HEK293 (cell line): ENCODE results near the gene ZNF280D.

Experiments
- CTCF ChIA-PET: fragments of 350-600 bp; formaldehyde crosslinking; extraction: SDS; loops from one replicate; lab custom pipeline; 2021; ENCODE audit warnings: antibody characterized with exemption; lab: Yijun Ruan, JAX
- POLR2A ChIA-PET: fragments of 300-600 bp; formaldehyde crosslinking; extraction: SDS; loops from one replicate; lab custom pipeline; 2020; ENCODE audit warnings: antibody characterized with exemption, inconsistent platforms; lab: Yijun Ruan, JAX
- H3K27ac ChIP-seq: fragments of 200-500 bp; sonication (Bioruptor generic); 2 replicates; pipeline ENCODE4 v1.5.1; 2014; ENCODE audit warnings: low read depth, low read length, control low read depth, inconsistent platforms; ENCODE audit errors: extremely low read depth
- H3K36me3 ChIP-seq, 2 experiments: fragments of 200-500 bp in 1 of 2; sonication (Bioruptor generic) in 1 of 2; 1 replicate in 1 of 2; 2 replicates in 1 of 2; pipeline ENCODE4 v1.5.1; 2014 to 2017; ENCODE audit warnings: inconsistent platforms in 2 of 2, low read length in 2 of 2; ENCODE audit not compliant: control insufficient read depth in 2 of 2, insufficient read depth in 1 of 2
- H3K4me1 ChIP-seq: fragments of 200-500 bp; sonication (Bioruptor generic); 2 replicates; pipeline ENCODE4 v1.5.1; 2014; ENCODE audit warnings: mild to moderate bottlenecking, low read length, inconsistent platforms; ENCODE audit not compliant: control insufficient read depth, insufficient read depth
- H3K4me3 ChIP-seq: 2 replicates; pipeline ENCODE4 v1.5.1; 2011; ENCODE audit warnings: low read depth, mild to moderate bottlenecking, control low read depth, low read length, moderate library complexity
- H3K9me3 ChIP-seq: fragments of 200-500 bp; sonication (Bioruptor generic); 2 replicates; pipeline ENCODE4 v1.5.1; 2014; ENCODE audit warnings: low read depth, low read length, inconsistent platforms; ENCODE audit not compliant: control insufficient read depth, insufficient read depth
- BCL11A ChIP-seq: fragments of 450-650 bp; formaldehyde crosslinking; IDR thresholded peaks from 2 replicates; pipeline ENCODE4 v1.5.1; 2016; ENCODE audit warnings: low read depth, missing biosample characterization, missing genetic modification characterization
- GFI1B ChIP-seq: fragments of 450-650 bp; formaldehyde crosslinking; IDR thresholded peaks from 2 replicates; pipeline ENCODE4 v1.5.1; 2016; ENCODE audit warnings: missing biosample characterization, missing genetic modification characterization
- GLIS2 ChIP-seq: fragments of 450-650 bp; formaldehyde crosslinking; IDR thresholded peaks from 2 replicates; pipeline ENCODE4 v1.5.1; 2016; ENCODE audit warnings: missing biosample characterization, missing genetic modification characterization
- KLF16 ChIP-seq: fragments of 450-650 bp; formaldehyde crosslinking; IDR thresholded peaks from 2 replicates; pipeline ENCODE4 v1.5.1; 2017; ENCODE audit warnings: missing biosample characterization, missing genetic modification characterization
- KLF8 ChIP-seq: fragments of 450-650 bp; formaldehyde crosslinking; IDR thresholded peaks from 2 replicates; pipeline ENCODE4 v1.5.1; 2016; ENCODE audit warnings: missing biosample characterization, missing genetic modification characterization
- MEIS1 ChIP-seq: sonication (generic); formaldehyde crosslinking; IDR thresholded peaks from 2 replicates; pipeline ENCODE4 v1.8.1; 2022; ENCODE audit warnings: missing genetic modification reagents, mild to moderate bottlenecking, borderline replicate concordance
- YY2 ChIP-seq: fragments of 450-650 bp; formaldehyde crosslinking; IDR thresholded peaks from 2 replicates; pipeline ENCODE4 v1.5.1; 2016; ENCODE audit warnings: missing biosample characterization, missing genetic modification characterization
- ZBTB21 ChIP-seq: fragments of 450-650 bp; formaldehyde crosslinking; IDR thresholded peaks from 2 replicates; pipeline ENCODE4 v1.5.1; 2017; ENCODE audit warnings: missing biosample characterization, missing genetic modification characterization
- ZFP69B ChIP-seq: fragments of 450-650 bp; formaldehyde crosslinking; IDR thresholded peaks from 2 replicates; pipeline ENCODE4 v1.5.1; 2016; ENCODE audit warnings: missing biosample characterization, missing genetic modification characterization
- ZNF157 ChIP-seq: fragments of 450-650 bp; formaldehyde crosslinking; IDR thresholded peaks from 2 replicates; pipeline ENCODE4 v1.5.1; 2016; ENCODE audit warnings: missing biosample characterization, missing genetic modification characterization
- ZNF175 ChIP-seq: fragments of 450-650 bp; formaldehyde crosslinking; IDR thresholded peaks from 2 replicates; pipeline ENCODE4 v1.5.1; 2016; ENCODE audit warnings: missing biosample characterization, missing genetic modification characterization
- ZNF280D ChIP-seq: fragments of 450-650 bp; formaldehyde crosslinking; IDR thresholded peaks from 2 replicates; pipeline ENCODE4 v1.5.1; 2016; ENCODE audit warnings: missing biosample characterization, missing genetic modification characterization
- ZNF354C ChIP-seq: fragments of 450-650 bp; formaldehyde crosslinking; IDR thresholded peaks from 2 replicates; pipeline ENCODE4 v1.5.1; 2016; ENCODE audit warnings: missing biosample characterization, missing genetic modification characterization, low read depth, borderline replicate concordance
- ZNF362 ChIP-seq: fragments of 450-650 bp; formaldehyde crosslinking; IDR thresholded peaks from 2 replicates; pipeline ENCODE4 v1.5.1; 2016; ENCODE audit warnings: missing biosample characterization, missing genetic modification characterization
- ZNF366 ChIP-seq: fragments of 450-650 bp; formaldehyde crosslinking; conservative IDR thresholded peaks from 2 replicates; pipeline ENCODE4 v1.5.1; 2016; ENCODE audit warnings: missing biosample characterization, missing genetic modification characterization
- ZNF473 ChIP-seq: fragments of 450-650 bp; formaldehyde crosslinking; IDR thresholded peaks from 2 replicates; pipeline ENCODE4 v1.5.1; 2017; ENCODE audit warnings: missing biosample characterization, missing genetic modification characterization
- ZNF521 ChIP-seq: fragments of 450-650 bp; formaldehyde crosslinking; IDR thresholded peaks from 2 replicates; pipeline ENCODE4 v1.5.1; 2017; ENCODE audit warnings: missing biosample characterization, mild to moderate bottlenecking, missing genetic modification characterization
- ZNF544 ChIP-seq: fragments of 450-650 bp; formaldehyde crosslinking; IDR thresholded peaks from 2 replicates; pipeline ENCODE4 v1.5.0; 2017; ENCODE audit warnings: missing biosample characterization, missing genetic modification characterization
- ZNF560 ChIP-seq: fragments of 450-650 bp; formaldehyde crosslinking; IDR thresholded peaks from 2 replicates; pipeline ENCODE4 v1.5.1; 2017; ENCODE audit warnings: missing biosample characterization, missing genetic modification characterization, borderline replicate concordance
- ZNF561 ChIP-seq: fragments of 450-650 bp; IDR thresholded peaks from 2 replicates; pipeline ENCODE4 v1.5.1; 2018; ENCODE audit warnings: missing biosample characterization, missing genetic modification characterization, borderline replicate concordance
- ZNF664 ChIP-seq: fragments of 450-650 bp; formaldehyde crosslinking; IDR thresholded peaks from 2 replicates; pipeline ENCODE4 v1.5.1; 2016; ENCODE audit warnings: missing biosample characterization, missing genetic modification characterization
- ZNF76 ChIP-seq: fragments of 450-650 bp; formaldehyde crosslinking; IDR thresholded peaks from 2 replicates; pipeline ENCODE4; 2016; ENCODE audit warnings: low read depth, missing biosample characterization, missing genetic modification characterization, borderline replicate concordance
- ZNF768 ChIP-seq: fragments of 450-650 bp; formaldehyde crosslinking; IDR thresholded peaks from 2 replicates; pipeline ENCODE4 v1.5.1; 2018; ENCODE audit warnings: missing biosample characterization, mild to moderate bottlenecking, missing genetic modification characterization
- ZNF830 ChIP-seq: fragments of 450-650 bp; IDR thresholded peaks from 2 replicates; pipeline ENCODE4 v1.5.0; 2018; ENCODE audit warnings: missing biosample characterization, missing genetic modification characterization, low read depth, mild to moderate bottlenecking, moderate library complexity
- TF ChIP-seq, protein P1 (sequence below): fragments of 450-650 bp; formaldehyde crosslinking; IDR thresholded peaks from 2 replicates; pipeline ENCODE4 v1.5.1; 2016; ENCODE audit warnings: missing biosample characterization, missing genetic modification characterization
- TF ChIP-seq, protein P2 (sequence below): fragments of 450-650 bp; formaldehyde crosslinking; IDR thresholded peaks from 2 replicates; pipeline ENCODE4 v1.5.1; 2016; ENCODE audit warnings: missing biosample characterization, missing genetic modification characterization

ZNF280D gene

DNA sequence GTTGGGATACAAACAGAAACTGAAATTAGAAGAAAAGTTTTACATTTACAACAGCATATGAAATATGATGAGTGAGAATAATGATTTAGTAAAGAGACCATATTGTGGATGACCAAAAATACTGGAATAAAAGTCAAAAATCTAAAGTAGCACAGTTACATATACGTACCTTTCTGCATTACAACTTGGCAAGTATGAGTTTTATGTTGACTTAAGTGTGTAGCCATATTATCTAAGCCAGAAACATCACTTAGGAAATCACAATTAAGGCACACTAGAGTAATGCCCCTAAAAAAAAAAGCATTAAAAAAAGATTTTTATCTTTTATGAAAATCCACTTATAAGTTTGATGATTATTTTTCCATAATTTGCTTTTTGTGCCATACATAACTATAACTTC is 79.1 kb downstream of the ZNF280D start (continued):
- no peak for TF ChIP-seq ZFP69B
- TF ChIP-seq, all 188 proteins: peak for 0

- POLR2A ChIA-PET: no interaction called here
- H3K4me1 ChIP-seq: no peaks in the 10 kb centered on the region
- no peak overlapping the region for H3K4me3 ChIP-seq
- no peaks in the 10 kb centered on the region for H3K9me3 ChIP-seq
- H3K36me3 ChIP-seq: no peaks in the 10 kb centered on the region
- H3K27ac ChIP-seq: no peak overlapping the region
- TF ChIP-seq KLF16 (tag by site-specific recombination): no peak
- CTCF ChIA-PET: no interaction called here
These were observed 79.5 kb downstream of the ZNF280D start for GRCh38 chr15:56653787-56654186.

DNA sequence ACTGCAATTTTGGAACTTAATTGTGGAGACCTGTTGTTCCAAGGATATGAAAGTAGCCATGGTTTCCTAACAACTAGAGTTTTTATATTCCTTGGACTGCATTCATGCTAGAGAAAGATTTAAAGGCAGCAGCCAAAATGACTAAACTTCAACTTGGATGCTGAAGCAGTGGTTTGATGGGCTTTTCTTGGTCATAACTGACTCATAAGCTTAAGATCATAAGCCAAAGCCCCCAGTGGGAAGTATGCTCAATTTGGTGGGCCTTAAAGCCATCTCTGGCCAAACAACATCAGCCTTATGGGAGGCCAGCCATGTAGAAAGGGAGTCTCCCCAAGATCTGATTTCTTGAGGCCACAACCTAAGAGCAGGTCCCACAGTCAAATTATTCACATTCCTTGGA is 80.2 kb downstream of the ZNF280D start:
- Histone ChIP-seq H3K36me3 (no peaks in the 10 kb centered on the region), H3K4me1 (no peaks in the 10 kb centered on the region), H3K9me3 (no peaks in the 10 kb centered on the region), H3K4me3 (no peak overlapping the region), H3K27ac (no peak overlapping the region)
- CTCF ChIA-PET: no interaction called here
- TF ChIP-seq ZNF354C: no peak
- TF ChIP-seq ZNF366 (tag by site-specific recombination): no peak
- TF ChIP-seq ZNF157 (tag by site-specific recombination): no peak
- TF ChIP-seq KLF16 (tag by site-specific recombination): no peak
- TF ChIP-seq ZNF175 (tag by site-specific recombination): no peak
- TF ChIP-seq, protein P1, sequence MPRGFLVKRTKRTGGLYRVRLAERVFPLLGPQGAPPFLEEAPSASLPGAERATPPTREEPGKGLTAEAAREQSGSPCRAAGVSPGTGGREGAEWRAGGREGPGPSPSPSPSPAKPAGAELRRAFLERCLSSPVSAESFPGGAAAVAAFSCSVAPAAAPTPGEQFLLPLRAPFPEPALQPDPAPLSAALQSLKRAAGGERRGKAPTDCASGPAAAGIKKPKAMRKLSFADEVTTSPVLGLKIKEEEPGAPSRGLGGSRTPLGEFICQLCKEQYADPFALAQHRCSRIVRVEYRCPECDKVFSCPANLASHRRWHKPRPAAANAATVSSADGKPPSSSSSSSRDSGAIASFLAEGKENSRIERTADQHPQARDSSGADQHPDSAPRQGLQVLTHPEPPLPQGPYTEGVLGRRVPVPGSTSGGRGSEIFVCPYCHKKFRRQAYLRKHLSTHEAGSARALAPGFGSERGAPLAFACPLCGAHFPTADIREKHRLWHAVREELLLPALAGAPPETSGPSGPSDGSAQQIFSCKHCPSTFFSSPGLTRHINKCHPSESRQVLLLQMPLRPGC (tag by site-specific recombination): no peak
- no peak for TF ChIP-seq BCL11A (tag by site-specific recombination)
- TF ChIP-seq ZNF544 (tag by site-specific recombination): no peak
- TF ChIP-seq, all 188 proteins: peak for 0
- POLR2A ChIA-PET: no interaction called here

DNA sequence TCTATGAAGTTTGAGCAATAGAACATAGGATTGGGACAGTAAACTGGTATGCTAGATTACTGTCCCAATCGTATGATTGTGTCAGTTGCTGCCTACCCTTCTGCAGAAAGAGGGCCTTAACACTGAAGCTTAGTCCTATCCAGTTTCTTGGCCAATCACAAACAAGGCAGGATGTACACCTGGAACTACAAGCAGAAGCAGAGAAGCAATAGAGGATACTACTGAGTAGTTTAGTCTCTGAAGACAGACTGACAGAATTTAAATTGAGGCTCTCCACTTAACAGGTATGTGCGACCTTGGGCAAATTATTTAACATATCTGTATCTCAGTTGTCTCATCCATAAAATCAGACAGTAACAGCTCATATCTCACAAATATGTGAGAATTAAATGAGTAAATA is 85.0 kb downstream of the ZNF280D start:
- ChIA-PET POLR2A (no interaction called here), CTCF (no interaction called here)
- TF ChIP-seq YY2 (no peak), ZNF473 (tag by site-specific recombination) (no peak), ZBTB21 (tag by site-specific recombination) (no peak), ZNF561 (tag by site-specific recombination) (no peak), ZNF560 (no peak), ZNF830 (tag by site-specific recombination) (no peak), ZNF362 (no peak), ZNF76 (no peak), ZNF664 (tag by site-specific recombination) (no peak), ZNF521 (tag by site-specific recombination) (no peak), ZNF280D (tag by site-specific recombination) (no peak), GLIS2 (tag by site-specific recombination) (no peak), GFI1B (tag by site-specific recombination) (no peak), MEIS1 (CRISPR knock-in tag) (no peak), KLF8 (tag by site-specific recombination) (no peak), ZNF768 (no peak)
- TF ChIP-seq, protein P2, sequence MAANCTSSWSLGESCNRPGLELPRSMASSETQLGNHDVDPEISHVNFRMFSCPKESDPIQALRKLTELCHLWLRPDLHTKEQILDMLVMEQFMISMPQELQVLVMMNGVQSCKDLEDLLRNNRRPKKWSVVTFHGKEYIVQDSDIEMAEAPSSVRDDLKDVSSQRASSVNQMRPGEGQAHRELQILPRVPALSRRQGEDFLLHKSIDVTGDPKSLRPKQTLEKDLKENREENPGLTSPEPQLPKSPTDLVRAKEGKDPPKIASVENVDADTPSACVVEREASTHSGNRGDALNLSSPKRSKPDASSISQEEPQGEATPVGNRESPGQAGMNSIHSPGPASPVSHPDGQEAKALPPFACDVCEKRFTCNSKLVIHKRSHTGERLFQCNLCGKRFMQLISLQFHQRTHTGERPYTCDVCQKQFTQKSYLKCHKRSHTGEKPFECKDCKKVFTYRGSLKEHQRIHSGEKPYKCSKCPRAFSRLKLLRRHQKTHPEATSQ (tag by site-specific recombination): no peak

More for the DNA sequence above, 85.0 kb downstream of the ZNF280D start:
- no peak overlapping the region for H3K4me3 ChIP-seq
- no peaks in the 10 kb centered on the region for H3K4me1 ChIP-seq
- H3K9me3 ChIP-seq: no peaks in the 10 kb centered on the region
- no peaks in the 10 kb centered on the region for H3K36me3 ChIP-seq
- no peak overlapping the region for H3K27ac ChIP-seq
